ENCODE data around the gene VSIG1.

- no peak for TF ChIP-seq POLR2A (IDR thresholded peaks at IDR 0.05)
- no peak for TF ChIP-seq CTCF (IDR thresholded peaks at IDR 0.05)
Observed at GRCh38 chrX:108071578-108071977, 26.7 kb downstream of the VSIG1 start.
